K562 (cell line): Measurements from ENCODE around the gene NECAB3. TPM values are rescaled to one million over a fixed set of nuclear protein-coding genes. Genes with fewer than 3 reads are reported as not detected.
A peak's percentile ranks its signal among the peaks of the same experiment; 100 is the strongest.

Experiments
- CBX1 ChIP-seq: sonication (generic); IDR thresholded peaks from 2 replicates; pipeline ENCODE4 v1.6.1; 2016; ENCODE audit warnings: antibody characterized with exemption, low read depth, mild to moderate bottlenecking
- CXXC5 ChIP-seq: fragments of 250-450 bp; sonication (Bioruptor Pico); IDR thresholded peaks from 2 replicates; pipeline ENCODE4 v1.8.0; 2022; ENCODE audit warnings: inconsistent platforms, mild to moderate bottlenecking, moderate library complexity
- ELF1 ChIP-seq: fragments of 200-800 bp; sonication (Bioruptor generic); IDR thresholded peaks from 2 replicates; pipeline ENCODE4 v1.6.1; 2016; ENCODE audit warnings: missing genetic modification characterization, missing compliant biosample characterization
- EWSR1 ChIP-seq: fragments of 450-650 bp; IDR thresholded peaks from 2 replicates; pipeline ENCODE4 v1.6.1; 2018; ENCODE audit warnings: borderline replicate concordance, mild to moderate bottlenecking, low read depth, moderate library complexity; ENCODE audit not compliant: partially characterized antibody
- HDAC6 ChIP-seq: IDR thresholded peaks from 2 replicates; pipeline ENCODE4 v1.6.1; 2012; ENCODE audit warnings: low read depth, mild to moderate bottlenecking, control low read depth, inconsistent platforms, low read length, moderate library complexity
- HMG20B ChIP-seq: fragments of 250-450 bp; sonication (Bioruptor Pico); IDR thresholded peaks from 2 replicates; pipeline ENCODE4 v1.5.0; 2021; ENCODE audit warnings: mild to moderate bottlenecking
- JUN ChIP-seq, 2 experiments: sonication (generic) in 1 of 2; formaldehyde crosslinking in 1 of 2; IDR thresholded peaks; 2 replicates each; pipeline versions ENCODE4 v1.6.1 to v1.8.0; 2012 to 2022; ENCODE audit warnings: borderline replicate concordance in 2 of 2, mild to moderate bottlenecking in 2 of 2, improper control_type of control experiment in 1 of 2, low read depth in 1 of 2, low read length in 1 of 2, missing genetic modification reagents in 1 of 2
- MTA3 ChIP-seq: fragments of 450-650 bp; formaldehyde crosslinking; IDR thresholded peaks from 2 replicates; pipeline ENCODE4 v1.6.1; 2017; ENCODE audit warnings: mild to moderate bottlenecking, borderline replicate concordance
- NFIC ChIP-seq: fragments of 450-650 bp; IDR thresholded peaks from 2 replicates; pipeline ENCODE4 v1.6.1; 2017; ENCODE audit warnings: mild to moderate bottlenecking, inconsistent platforms
- NONO ChIP-seq, 2 experiments: fragments of 200-400 bp in 1 of 2; fragments of 450-650 bp in 1 of 2; formaldehyde crosslinking in 1 of 2; IDR thresholded peaks; 2 replicates each; pipeline ENCODE4 v1.6.1; 2017; ENCODE audit warnings: low read depth in 2 of 2, mild to moderate bottlenecking in 2 of 2, moderate library complexity in 2 of 2, low read length in 1 of 2
- NR3C1 ChIP-seq: sonication (generic); formaldehyde crosslinking; IDR thresholded peaks from 2 replicates; pipeline ENCODE4 v1.8.1; 2022; ENCODE audit warnings: missing genetic modification reagents
- RAD51 ChIP-seq: fragments of 450-650 bp; IDR thresholded peaks from 2 replicates; pipeline ENCODE4 v1.7.1; 2016; ENCODE audit warnings: low read depth, mild to moderate bottlenecking, borderline replicate concordance
- SMAD4 ChIP-seq: fragments of 250-450 bp; sonication (Bioruptor Pico); conservative IDR thresholded peaks from 2 replicates; pipeline ENCODE4 v1.8.0; 2021; ENCODE audit warnings: inconsistent platforms, mild to moderate bottlenecking, moderate library complexity
- SMC3 ChIP-seq: conservative IDR thresholded peaks from 2 replicates; pipeline ENCODE4 v1.6.1; 2011; ENCODE audit warnings: low read depth, low read length, improper control_type of control experiment; ENCODE audit not compliant: insufficient read depth
- TBP ChIP-seq: optimal IDR thresholded peaks from 2 replicates; pipeline ENCODE3; 2011; ENCODE audit warnings: low read depth, low read length, improper control_type of control experiment
- TCF3 ChIP-seq: sonication (generic); formaldehyde crosslinking; IDR thresholded peaks from 2 replicates; pipeline ENCODE4 v1.4.0; 2020; ENCODE audit warnings: mild to moderate bottlenecking, missing genetic modification reagents
- ZNF347 ChIP-seq: fragments of 450-650 bp; formaldehyde crosslinking; IDR thresholded peaks from 2 replicates; pipeline ENCODE4 v1.4.0; 2020; ENCODE audit warnings: low read depth, mild to moderate bottlenecking, moderate library complexity
- ZNF668 ChIP-seq: fragments of 250-450 bp; sonication (Bioruptor Pico); IDR thresholded peaks from 2 replicates; pipeline ENCODE4 v1.8.0; 2022; ENCODE audit warnings: mild to moderate bottlenecking, inconsistent platforms
- ZNF830 ChIP-seq: fragments of 250-450 bp; sonication (Bioruptor Pico); IDR thresholded peaks from 2 replicates; pipeline ENCODE4 v1.5.0; 2021; ENCODE audit warnings: mild to moderate bottlenecking
- polyA plus RNA-seq, 8 experiments: library from polyadenylated mRNA; depleted of rRNA in 4 of 8; stranded (reverse) in 5 of 8; unstranded in 3 of 8; fragments of >200 nt; fragmentation: Nextera tagmentation in 2 of 8; fragmentation: Illumina TruSeq in 1 of 8; extraction: Ambion mirVana in 2 of 8; extraction: Trizol in 1 of 8; gene quantifications; 2 replicates each; pipeline versions ENCODE4 v1.2.1 to v1.2.3, GENCODE V29; 2011 to 2014; ENCODE audit warnings: inconsistent platforms in 1 of 8, missing spikeins in 1 of 8
- total RNA-seq, 7 experiments: library from RNA; depleted of rRNA in 6 of 7; stranded (reverse); fragments of >200 nt in 6 of 7; fragmentation: Illumina TruSeq in 2 of 7; extraction: Trizol in 2 of 7; gene quantifications; 2 replicates each; pipeline versions ENCODE4 v1.2.1 to v1.2.3, GENCODE V29; 2011 to 2021; ENCODE audit warnings: low replicate concordance in 1 of 7
- TF ChIP-seq, protein P1 (sequence below): IDR thresholded peaks from 2 replicates; pipeline ENCODE4 v1.6.1; 2016; ENCODE audit warnings: missing genetic modification characterization, missing compliant biosample characterization
- TF ChIP-seq, protein P2 (sequence below): fragments of 250-450 bp; sonication (Bioruptor Pico); IDR thresholded peaks from 2 replicates; pipeline ENCODE4 v1.5.1; 2021; ENCODE audit warnings: mild to moderate bottlenecking
- TF ChIP-seq, protein P3 (sequence below): fragments of 450-650 bp; formaldehyde crosslinking; IDR thresholded peaks from 2 replicates; pipeline ENCODE4 v1.4.0; 2022; ENCODE audit warnings: missing genetic modification characterization
- TF ChIP-seq, protein P4 (sequence below): fragments of 450-650 bp; IDR thresholded peaks from 2 replicates; pipeline ENCODE4 v1.6.1; 2018; ENCODE audit warnings: mild to moderate bottlenecking, low read depth; ENCODE audit not compliant: partially characterized antibody
- TF ChIP-seq, protein P5 (sequence below): fragments of 250-450 bp; sonication (Bioruptor Pico); IDR thresholded peaks from 2 replicates; pipeline ENCODE4 v1.5.0; 2021

NECAB3 gene
- total and polyA plus RNA-seq, 9 of the 15 experiments (the other 6 are each of a cell fraction or from before 2014, with no cell fraction given), result 0.94 to 63.3 (median 31.5) TPM

DNA sequence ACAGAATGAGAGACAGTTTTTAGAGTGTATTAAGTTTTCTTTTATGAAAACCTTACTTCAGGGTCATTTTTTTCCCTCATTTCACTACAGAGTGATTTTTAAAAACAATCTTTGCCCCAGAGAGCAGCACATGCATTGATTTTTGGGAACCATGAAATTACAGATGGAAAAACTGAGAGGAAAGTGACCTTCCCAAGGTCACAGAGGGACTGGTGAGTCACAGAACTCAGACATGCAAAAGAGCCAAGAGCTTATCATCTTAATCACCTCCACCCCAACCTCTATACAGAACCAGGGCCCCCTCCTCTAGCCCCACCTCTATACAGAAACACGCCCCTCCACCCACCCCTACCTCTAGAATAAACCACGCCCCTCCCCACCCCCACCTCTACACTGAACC, 35.2 kb upstream of the NECAB3 start (continued):
- TF ChIP-seq EWSR1, result no peak
- no peak for TF ChIP-seq NR3C1 (CRISPR knock-in tag)
- TF ChIP-seq, protein P1, sequence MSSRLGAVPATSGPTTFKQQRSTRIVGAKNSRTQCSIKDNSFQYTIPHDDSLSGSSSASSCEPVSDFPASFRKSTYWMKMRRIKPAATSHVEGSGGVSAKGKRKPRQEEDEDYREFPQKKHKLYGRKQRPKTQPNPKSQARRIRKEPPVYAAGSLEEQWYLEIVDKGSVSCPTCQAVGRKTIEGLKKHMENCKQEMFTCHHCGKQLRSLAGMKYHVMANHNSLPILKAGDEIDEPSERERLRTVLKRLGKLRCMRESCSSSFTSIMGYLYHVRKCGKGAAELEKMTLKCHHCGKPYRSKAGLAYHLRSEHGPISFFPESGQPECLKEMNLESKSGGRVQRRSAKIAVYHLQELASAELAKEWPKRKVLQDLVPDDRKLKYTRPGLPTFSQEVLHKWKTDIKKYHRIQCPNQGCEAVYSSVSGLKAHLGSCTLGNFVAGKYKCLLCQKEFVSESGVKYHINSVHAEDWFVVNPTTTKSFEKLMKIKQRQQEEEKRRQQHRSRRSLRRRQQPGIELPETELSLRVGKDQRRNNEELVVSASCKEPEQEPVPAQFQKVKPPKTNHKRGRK (tag), result no peak
- TF ChIP-seq, protein P2, sequence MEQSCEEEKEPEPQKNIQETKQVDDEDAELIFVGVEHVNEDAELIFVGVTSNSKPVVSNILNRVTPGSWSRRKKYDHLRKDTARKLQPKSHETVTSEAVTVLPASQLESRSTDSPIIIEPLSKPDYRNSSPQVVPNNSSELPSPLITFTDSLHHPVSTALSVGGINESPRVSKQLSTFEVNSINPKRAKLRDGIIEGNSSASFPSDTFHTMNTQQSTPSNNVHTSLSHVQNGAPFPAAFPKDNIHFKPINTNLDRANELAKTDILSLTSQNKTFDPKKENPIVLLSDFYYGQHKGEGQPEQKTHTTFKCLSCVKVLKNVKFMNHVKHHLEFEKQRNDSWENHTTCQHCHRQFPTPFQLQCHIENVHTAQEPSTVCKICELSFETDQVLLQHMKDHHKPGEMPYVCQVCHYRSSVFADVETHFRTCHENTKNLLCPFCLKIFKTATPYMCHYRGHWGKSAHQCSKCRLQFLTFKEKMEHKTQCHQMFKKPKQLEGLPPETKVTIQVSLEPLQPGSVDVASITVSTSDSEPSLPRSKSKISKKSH (CRISPR knock-in tag), result no peak
- peak; percentile 79 for TF ChIP-seq JUN (IDR thresholded peaks at IDR 0.05; ENCODE audit: borderline replicate concordance, low read depth, low read length)
- no peak for TF ChIP-seq JUN (CRISPR knock-in tag; IDR thresholded peaks at IDR 0.05; ENCODE audit: borderline replicate concordance)
- no peak for TF ChIP-seq HMG20B (CRISPR knock-in tag)
- no peak for TF ChIP-seq TCF3 (CRISPR knock-in tag)
- no peak for TF ChIP-seq SMC3
- TF ChIP-seq ZNF830 (CRISPR knock-in tag), result no peak
- TF ChIP-seq, protein P3, sequence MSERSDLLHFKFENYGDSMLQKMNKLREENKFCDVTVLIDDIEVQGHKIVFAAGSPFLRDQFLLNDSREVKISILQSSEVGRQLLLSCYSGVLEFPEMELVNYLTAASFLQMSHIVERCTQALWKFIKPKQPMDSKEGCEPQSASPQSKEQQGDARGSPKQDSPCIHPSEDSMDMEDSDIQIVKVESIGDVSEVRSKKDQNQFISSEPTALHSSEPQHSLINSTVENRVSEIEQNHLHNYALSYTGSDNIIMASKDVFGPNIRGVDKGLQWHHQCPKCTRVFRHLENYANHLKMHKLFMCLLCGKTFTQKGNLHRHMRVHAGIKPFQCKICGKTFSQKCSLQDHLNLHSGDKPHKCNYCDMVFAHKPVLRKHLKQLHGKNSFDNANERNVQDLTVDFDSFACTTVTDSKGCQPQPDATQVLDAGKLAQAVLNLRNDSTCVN (CRISPR knock-in tag), result no peak
- no peak for TF ChIP-seq ZNF668 (CRISPR knock-in tag)
- TF ChIP-seq ZNF347 (CRISPR knock-in tag), result no peak
- no peak for TF ChIP-seq MTA3
- no peak for TF ChIP-seq CXXC5
- TF ChIP-seq RAD51, result no peak
- no peak for TF ChIP-seq SMAD4 (CRISPR knock-in tag)
- TF ChIP-seq ELF1, result no peak
- TF ChIP-seq, protein P4, sequence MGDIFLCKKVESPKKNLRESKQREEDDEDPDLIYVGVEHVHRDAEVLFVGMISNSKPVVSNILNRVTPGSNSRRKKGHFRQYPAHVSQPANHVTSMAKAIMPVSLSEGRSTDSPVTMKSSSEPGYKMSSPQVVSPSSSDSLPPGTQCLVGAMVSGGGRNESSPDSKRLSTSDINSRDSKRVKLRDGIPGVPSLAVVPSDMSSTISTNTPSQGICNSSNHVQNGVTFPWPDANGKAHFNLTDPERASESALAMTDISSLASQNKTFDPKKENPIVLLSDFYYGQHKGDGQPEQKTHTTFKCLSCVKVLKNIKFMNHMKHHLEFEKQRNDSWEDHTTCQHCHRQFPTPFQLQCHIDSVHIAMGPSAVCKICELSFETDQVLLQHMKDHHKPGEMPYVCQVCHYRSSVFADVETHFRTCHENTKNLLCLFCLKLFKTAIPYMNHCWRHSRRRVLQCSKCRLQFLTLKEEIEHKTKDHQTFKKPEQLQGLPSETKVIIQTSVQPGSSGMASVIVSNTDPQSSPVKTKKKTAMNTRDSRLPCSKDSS, result no peak
- TF ChIP-seq CBX1, result no peak
- no peak for TF ChIP-seq NONO (IDR thresholded peaks at IDR 0.05; ENCODE audit: low read depth in 2 of 2, low read length in 1 of 2)
- TF ChIP-seq, protein P5, sequence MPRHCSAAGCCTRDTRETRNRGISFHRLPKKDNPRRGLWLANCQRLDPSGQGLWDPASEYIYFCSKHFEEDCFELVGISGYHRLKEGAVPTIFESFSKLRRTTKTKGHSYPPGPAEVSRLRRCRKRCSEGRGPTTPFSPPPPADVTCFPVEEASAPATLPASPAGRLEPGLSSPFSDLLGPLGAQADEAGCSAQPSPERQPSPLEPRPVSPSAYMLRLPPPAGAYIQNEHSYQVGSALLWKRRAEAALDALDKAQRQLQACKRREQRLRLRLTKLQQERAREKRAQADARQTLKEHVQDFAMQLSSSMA (CRISPR knock-in tag), result no peak
- no peak for TF ChIP-seq NFIC
- no peak for TF ChIP-seq HDAC6
- TF ChIP-seq TBP, result no peak
